ENCODE measurements around the gene CTDSP1.

DNA sequence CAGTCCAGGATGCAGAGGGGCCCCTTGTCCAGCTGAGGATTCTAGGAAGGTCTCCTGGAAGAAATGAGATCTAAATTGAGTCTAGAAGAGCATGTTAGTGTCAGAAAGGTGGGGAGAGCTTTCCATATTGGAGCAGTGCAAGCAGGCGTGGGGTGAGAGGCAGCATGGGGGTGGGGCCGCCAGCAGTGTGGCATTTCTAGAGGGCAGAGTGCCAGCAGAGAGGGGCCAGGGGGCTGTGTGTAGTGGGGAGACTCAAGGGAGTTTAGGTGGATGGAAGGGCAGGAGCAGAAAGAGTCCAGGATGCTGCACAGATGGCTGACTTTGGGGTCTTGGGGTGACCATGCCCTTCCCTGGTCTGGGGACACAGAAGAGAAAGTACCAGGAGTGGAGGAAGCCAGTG lies 21.4 kb downstream of the CTDSP1 start:
- TF ChIP-seq, protein P1, sequence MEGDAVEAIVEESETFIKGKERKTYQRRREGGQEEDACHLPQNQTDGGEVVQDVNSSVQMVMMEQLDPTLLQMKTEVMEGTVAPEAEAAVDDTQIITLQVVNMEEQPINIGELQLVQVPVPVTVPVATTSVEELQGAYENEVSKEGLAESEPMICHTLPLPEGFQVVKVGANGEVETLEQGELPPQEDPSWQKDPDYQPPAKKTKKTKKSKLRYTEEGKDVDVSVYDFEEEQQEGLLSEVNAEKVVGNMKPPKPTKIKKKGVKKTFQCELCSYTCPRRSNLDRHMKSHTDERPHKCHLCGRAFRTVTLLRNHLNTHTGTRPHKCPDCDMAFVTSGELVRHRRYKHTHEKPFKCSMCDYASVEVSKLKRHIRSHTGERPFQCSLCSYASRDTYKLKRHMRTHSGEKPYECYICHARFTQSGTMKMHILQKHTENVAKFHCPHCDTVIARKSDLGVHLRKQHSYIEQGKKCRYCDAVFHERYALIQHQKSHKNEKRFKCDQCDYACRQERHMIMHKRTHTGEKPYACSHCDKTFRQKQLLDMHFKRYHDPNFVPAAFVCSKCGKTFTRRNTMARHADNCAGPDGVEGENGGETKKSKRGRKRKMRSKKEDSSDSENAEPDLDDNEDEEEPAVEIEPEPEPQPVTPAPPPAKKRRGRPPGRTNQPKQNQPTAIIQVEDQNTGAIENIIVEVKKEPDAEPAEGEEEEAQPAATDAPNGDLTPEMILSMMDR (IDR thresholded peaks at IDR 0.05; ENCODE audit: insufficient read depth, low read depth, low read length), result no peak
- no peak for TF ChIP-seq EZH2 (IDR thresholded peaks at IDR 0.05; ENCODE audit: insufficient read depth, low read length)

Data from astrocyte (in vitro differentiated cells and primary cell).